NCI-H345 treated with DMSO at 0.1 percent for 48 hours (cell line): Measurements from ENCODE around the gene ADGRF3.
"Not testable (repeated sequence)": the region's sequence is repeated elsewhere in the genome, so short reads cannot be mapped to it uniquely, and the experiment has no call there.

ENCODE experiments used
- DNase-seq: peaks from one replicate; lab custom pipeline; 2025; ENCODE audit not compliant: unreplicated experiment; lab: John Stamatoyannopoulos, UW

The ADGRF3 gene

GRCh38 chr2:26283606-26284005, 63.0 kb downstream of the ADGRF3 start:
- no peak for DNase-seq

- DNase-seq: no peak
These were observed 65.4 kb downstream of the ADGRF3 start for GRCh38 chr2:26281226-26281625.

GRCh38 chr2:26279886-26280285, 66.7 kb downstream of the ADGRF3 start:
- no peak for DNase-seq

GRCh38 chr2:26276484-26277227, 69.9 kb downstream of the ADGRF3 start:
- no peak for DNase-seq

- peak; percentile 81 for DNase-seq
These were observed 72.5 kb downstream of the ADGRF3 start for GRCh38 chr2:26274058-26274613.

- DNase-seq: no peak
These were observed 73.1 kb downstream of the ADGRF3 start for GRCh38 chr2:26273501-26273900.

GRCh38 chr2:26270373-26270772, 76.2 kb downstream of the ADGRF3 start:
- DNase-seq: no peak

GRCh38 chr2:26269571-26270158, 76.9 kb downstream of the ADGRF3 start:
- DNase-seq: no peak

GRCh38 chr2:26268670-26269385, 77.8 kb downstream of the ADGRF3 start:
- not testable (repeated sequence) for DNase-seq

- DNase-seq: no peak
These were observed 78.4 kb downstream of the ADGRF3 start for GRCh38 chr2:26268213-26268612.

GRCh38 chr2:26258836-26259235, 87.8 kb downstream of the ADGRF3 start:
- not testable (repeated sequence) for DNase-seq
